Suppressor macrophage treated with lipopolysaccharide for 1 hour (primary cell): ENCODE measurements around the gene RAB37.

Source experiments
- DNase-seq, 3 donors: peaks; one replicate each; pipeline ENCODE4 v3.0.0-alpha.2; 2020 to 2022

The RAB37 gene

GRCh38 chr17:74780443-74781238, 43.6 kb downstream of the RAB37 start:
- peak; percentile 51 to 60 (median 52) for DNase-seq

GRCh38 chr17:74782571-74782970, 45.5 kb downstream of the RAB37 start:
- no peak for DNase-seq

- DNase-seq, result no peak
Measured at GRCh38 chr17:74784125-74784810, 47.2 kb downstream of the RAB37 start.

GRCh38 chr17:74785096-74785980, 48.3 kb downstream of the RAB37 start:
- no peak for DNase-seq

GRCh38 chr17:74785981-74786360, 48.9 kb downstream of the RAB37 start:
- no peak for DNase-seq

- peak; percentile 81 to 89 (median 86) for DNase-seq
Measured at GRCh38 chr17:74786431-74787055, 49.5 kb downstream of the RAB37 start.

GRCh38 chr17:74790161-74791058, 53.4 kb downstream of the RAB37 start:
- peak; percentile 81 to 92 (median 89) for DNase-seq

GRCh38 chr17:74792586-74793105, 55.6 kb downstream of the RAB37 start:
- DNase-seq, result no peak

- no peak for DNase-seq
Measured at GRCh38 chr17:74795327-74796020, 58.4 kb downstream of the RAB37 start.

GRCh38 chr17:74796211-74796610, 59.2 kb downstream of the RAB37 start:
- DNase-seq, result no peak

- DNase-seq, result no peak
Measured at GRCh38 chr17:74796866-74797265, 59.8 kb downstream of the RAB37 start.
